ENCODE data around the gene ZDHHC5.
A peak's percentile ranks its signal among the peaks of the same experiment; 100 is the strongest.

Gene ZDHHC5

GRCh38 chr11:57729479-57729878 lies 61.6 kb downstream of the ZDHHC5 start:
- Histone ChIP-seq H3K4me3 (no peak overlapping the region), H3K27ac (no peak overlapping the region)
- DNase-seq (ENCODE audit: low spot score) = no peak
- TF ChIP-seq CTCF (IDR thresholded peaks at IDR 0.05) = no peak

- Histone ChIP-seq H3K27ac (no peak overlapping the region), H3K4me3 (no peak overlapping the region)
- no peak for TF ChIP-seq CTCF (IDR thresholded peaks at IDR 0.05)
- DNase-seq (ENCODE audit: low spot score) = no peak
These were observed 64.7 kb downstream of the ZDHHC5 start for GRCh38 chr11:57732661-57733060.

GRCh38 chr11:57735619-57736298 lies 67.8 kb downstream of the ZDHHC5 start:
- DNase-seq (ENCODE audit: low spot score) = no peak
- H3K4me3 ChIP-seq = no peak overlapping the region
- no peak for TF ChIP-seq CTCF (IDR thresholded peaks at IDR 0.05)
- no peak overlapping the region for H3K27ac ChIP-seq

GRCh38 chr11:57741132-57742086 lies 73.5 kb downstream of the ZDHHC5 start, which contains the start of gene SELENOH:
Gene SELENOH, plus strand, starts transcription at chr11:57741491. Its CDS starts 105 bp downstream, at chr11:57741596.
- peak within 1 kb of the TSS; percentile 83 for H3K4me3 ChIP-seq
- H3K27ac ChIP-seq = peak within 1 kb of the TSS; percentile 93 to 97
- peak; percentile 98 for DNase-seq (ENCODE audit: low spot score)
- TF ChIP-seq CTCF (IDR thresholded peaks at IDR 0.05) = no peak

- peak overlapping the region; percentile 93 to 97 for H3K27ac ChIP-seq
- peak overlapping the region; percentile 83 for H3K4me3 ChIP-seq
- TF ChIP-seq CTCF (IDR thresholded peaks at IDR 0.05) = no peak
- no peak for DNase-seq (ENCODE audit: low spot score)
These were observed 74.2 kb downstream of the ZDHHC5 start for GRCh38 chr11:57742087-57742452.

GRCh38 chr11:57744357-57744756 lies 76.4 kb downstream of the ZDHHC5 start:
- DNase-seq (ENCODE audit: low spot score) = no peak
- Histone ChIP-seq H3K4me3 (no peak overlapping the region), H3K27ac (no peak overlapping the region)
- TF ChIP-seq CTCF (IDR thresholded peaks at IDR 0.05) = no peak
